GM23338 (cell line): ENCODE results near the gene EMILIN2. TPM values are rescaled to one million over a fixed set of nuclear protein-coding genes. Genes with fewer than 3 reads are reported as not detected.
A peak's percentile ranks its signal among the peaks of the same experiment; 100 is the strongest.

Source experiments
- ATAC-seq: fragments of 200-7000 bp; cut with Tn5 transposase; 3 replicates; pipeline ENCODE4 v1.9.1; 2020
- DNase-seq: peaks from one replicate; pipeline ENCODE4 v3.0.0-alpha.2; 2015; ENCODE audit warnings: low spot score
- H2AFZ ChIP-seq: fragments of 200-600 bp; sonication (generic); 2 replicates; pipeline ENCODE4 v1.8.0; 2016; ENCODE audit warnings: antibody characterized with exemption, mild to moderate bottlenecking, moderate library complexity
- H3F3A ChIP-seq: fragments of 200-600 bp; sonication (generic); replicated peaks from 2 replicates; pipeline ENCODE4 v1.8.0; 2017; ENCODE audit warnings: antibody characterized with exemption, mixed run types, low read depth
- H3K27ac ChIP-seq: fragments of 200-600 bp; sonication (generic); 2 replicates; pipeline ENCODE4 v1.6.1; 2016; ENCODE audit warnings: low read depth
- H3K27me3 ChIP-seq: fragments of 200-600 bp; sonication (generic); 2 replicates; pipeline ENCODE4 v1.8.0; 2016; ENCODE audit warnings: mild to moderate bottlenecking, mixed run types, moderate library complexity; ENCODE audit not compliant: insufficient read depth
- H3K36me3 ChIP-seq: fragments of 200-600 bp; sonication (generic); 2 replicates; pipeline ENCODE4 v1.8.0; 2016; ENCODE audit warnings: mild to moderate bottlenecking; ENCODE audit not compliant: insufficient read depth
- H3K4me1 ChIP-seq: fragments of 200-600 bp; sonication (generic); 2 replicates; pipeline ENCODE4 v1.8.0; 2016; ENCODE audit warnings: mild to moderate bottlenecking, moderate library complexity; ENCODE audit not compliant: insufficient read depth
- H3K4me2 ChIP-seq: fragments of 200-600 bp; sonication (generic); 2 replicates; pipeline ENCODE4 v1.7.1; 2017; ENCODE audit warnings: mixed run types
- H3K4me3 ChIP-seq: fragments of 200-600 bp; sonication (generic); 2 replicates; pipeline ENCODE4 v1.6.1; 2016; ENCODE audit warnings: mixed run types
- H3K79me2 ChIP-seq: fragments of 200-600 bp; sonication (generic); replicated peaks from 2 replicates; pipeline ENCODE4 v1.8.0; 2017; ENCODE audit warnings: mild to moderate bottlenecking; ENCODE audit not compliant: insufficient read depth
- H3K9me2 ChIP-seq: fragments of 200-600 bp; sonication (generic); 2 replicates; pipeline ENCODE4 v1.8.0; 2017; ENCODE audit not compliant: insufficient read depth
- H4K20me1 ChIP-seq: fragments of 200-600 bp; sonication (generic); replicated peaks from 2 replicates; pipeline ENCODE4 v1.8.0; 2017; ENCODE audit warnings: mild to moderate bottlenecking; ENCODE audit not compliant: insufficient read depth
- H3K27ac Mint-ChIP-seq: 2 replicates; pipeline ENCODE4 v1.8.0; 2020; ENCODE audit warnings: inconsistent platforms, mild to moderate bottlenecking, moderate library complexity, mixed read lengths
- H3K27me3 Mint-ChIP-seq: 3 replicates; pipeline ENCODE4 v1.8.0; 2022; ENCODE audit warnings: low read depth, mild to moderate bottlenecking, moderate library complexity, mixed read lengths, inconsistent platforms; ENCODE audit not compliant: insufficient read depth, poor library complexity
- H3K36me3 Mint-ChIP-seq: 3 replicates; pipeline ENCODE4 v1.8.0; 2021; ENCODE audit warnings: low read depth, mild to moderate bottlenecking, inconsistent platforms, moderate library complexity, mixed read lengths
- H3K4me1 Mint-ChIP-seq: 3 replicates; pipeline ENCODE4 v1.8.0; 2020; ENCODE audit warnings: mild to moderate bottlenecking, inconsistent platforms, mixed read lengths
- H3K4me3 Mint-ChIP-seq: 3 replicates; pipeline ENCODE4 v1.8.0; 2021; ENCODE audit warnings: moderate library complexity, mild to moderate bottlenecking, inconsistent platforms, mixed read lengths
- H3K9me3 Mint-ChIP-seq: 3 replicates; pipeline ENCODE4 v1.8.0; 2020; ENCODE audit warnings: moderate library complexity, mild to moderate bottlenecking, inconsistent platforms, mixed read lengths
- CREB1 ChIP-seq: fragments of 250-450 bp; sonication (Bioruptor Pico); IDR thresholded peaks from 2 replicates; pipeline ENCODE4 v1.5.0; 2020; ENCODE audit warnings: low read depth, mild to moderate bottlenecking, moderate library complexity
- ETS1 ChIP-seq: IDR thresholded peaks from 2 replicates; pipeline ENCODE4 v1.6.1; 2016; ENCODE audit warnings: antibody characterized with exemption
- EZH2 ChIP-seq: fragments of 200-600 bp; sonication (generic); IDR thresholded peaks from one replicate; pipeline ENCODE4 v1.8.0; 2017; ENCODE audit warnings: antibody characterized with exemption, mild to moderate bottlenecking, low read depth; ENCODE audit not compliant: unreplicated experiment
- EZH2phosphoT487 ChIP-seq: fragments of 200-600 bp; sonication (generic); IDR thresholded peaks from one replicate; pipeline ENCODE4 v1.8.1; 2018; ENCODE audit warnings: antibody characterized with exemption; ENCODE audit not compliant: unreplicated experiment
- JUNB ChIP-seq: IDR thresholded peaks from one replicate; pipeline ENCODE4 v1.6.1; 2016; ENCODE audit warnings: antibody characterized with exemption; ENCODE audit not compliant: unreplicated experiment
- NANOG ChIP-seq: IDR thresholded peaks from 2 replicates; pipeline ENCODE4 v1.6.1; 2016; ENCODE audit warnings: antibody characterized with exemption, borderline replicate concordance
- POLR2AphosphoS5 ChIP-seq: IDR thresholded peaks from 2 replicates; pipeline ENCODE4 v1.6.1; 2016; ENCODE audit warnings: antibody characterized with exemption, low read depth
- STAT1 ChIP-seq: IDR thresholded peaks from one replicate; pipeline ENCODE4 v1.6.1; 2016; ENCODE audit warnings: antibody characterized with exemption; ENCODE audit not compliant: unreplicated experiment
- ZNF114 ChIP-seq: fragments of 250-450 bp; sonication (Bioruptor Pico); IDR thresholded peaks from 2 replicates; pipeline ENCODE4 v1.5.0; 2020; ENCODE audit warnings: mild to moderate bottlenecking, moderate library complexity
- ZNF331 ChIP-seq: fragments of 250-450 bp; sonication (Bioruptor Pico); IDR thresholded peaks from 2 replicates; pipeline ENCODE4 v1.5.0; 2020; ENCODE audit warnings: low read depth, mild to moderate bottlenecking, moderate library complexity
- ZNF462 ChIP-seq: fragments of 250-450 bp; sonication (Bioruptor Pico); IDR thresholded peaks from 2 replicates; pipeline ENCODE4 v1.5.0; 2020; ENCODE audit warnings: mild to moderate bottlenecking, moderate library complexity
- polyA plus RNA-seq: library from polyadenylated mRNA; unstranded; fragments of >200 nt; fragmentation: Nextera tagmentation; extraction: Ambion mirVana; gene quantifications from 2 replicates; pipeline ENCODE4 v1.2.1, GENCODE V29; 2016
- total RNA-seq: library from RNA; depleted of rRNA; stranded (reverse); fragments of >200 nt; shearing (Covaris generic); gene quantifications from 2 replicates; pipeline ENCODE4 v1.2.3, GENCODE V29; 2014
- TF ChIP-seq, protein P1 (sequence below), 2 experiments: fragments of 200-600 bp in 1 of 2; sonication (generic) in 1 of 2; conservative IDR thresholded peaks; 2 replicates each; pipeline versions ENCODE4 v1.5.1 to v1.6.1; 2016 to 2017; ENCODE audit warnings: antibody characterized with exemption in 2 of 2, low read depth in 2 of 2, mild to moderate bottlenecking in 2 of 2, moderate library complexity in 1 of 2

EMILIN2 gene
- total and polyA plus RNA-seq, 2 experiments from 2014 or later, result 3.0 to 11.6 TPM

GRCh38 chr18:2854875-2855274 is 8.1 kb downstream of the EMILIN2 start:
- ATAC-seq, result peak; percentile 35; the same call in 2 of the 3 replicates

GRCh38 chr18:2855560-2856350 is 8.9 kb downstream of the EMILIN2 start:
- H3K4me3 ChIP-seq, result no peak overlapping the region
- Mint-ChIP-seq H3K27ac (no peak overlapping the region), H3K27me3 (peaks cover 2% of the 10 kb centered on the region), H3K4me3 (no peak overlapping the region), H3K4me1 (peaks cover 3% of the 10 kb centered on the region; the same call in 2 of the 3 replicates), H3K9me3 (peaks cover 13% of the 10 kb centered on the region; the same call in 2 of the 3 replicates), H3K36me3 (peaks cover 4% of the 10 kb centered on the region; the same call in 1 of the 3 replicates)
- no peaks in the 10 kb centered on the region for H4K20me1 ChIP-seq
- peak overlapping the region; percentile 63; the same call in 1 of the 2 replicates for H2AFZ ChIP-seq
- H3K27ac ChIP-seq, result no peak overlapping the region
- H3K79me2 ChIP-seq, result no peaks in the 10 kb centered on the region
- H3K27me3 ChIP-seq, result 0 out of 2 replicates have a peak, but pooled peaks cover under 1% of the 10 kb centered on the region
- H3K9me2 ChIP-seq, result peaks cover 5% of the 10 kb centered on the region
- no peak for ATAC-seq
- no peak overlapping the region for H3K4me2 ChIP-seq
- H3K4me1 ChIP-seq, result no peaks in the 10 kb centered on the region
- H3F3A ChIP-seq, result no peaks in the 10 kb centered on the region
- H3K36me3 ChIP-seq, result no peaks in the 10 kb centered on the region
- DNase-seq, result no peak
- TF ChIP-seq STAT1 (no peak), ZNF114 (no peak), CREB1 (CRISPR knock-in tag) (no peak), ETS1 (no peak), ZNF462 (no peak), POLR2AphosphoS5 (no peak), EZH2phosphoT487 (no peak), ZNF331 (CRISPR knock-in tag) (no peak), EZH2 (no peak)
- TF ChIP-seq, protein P1, sequence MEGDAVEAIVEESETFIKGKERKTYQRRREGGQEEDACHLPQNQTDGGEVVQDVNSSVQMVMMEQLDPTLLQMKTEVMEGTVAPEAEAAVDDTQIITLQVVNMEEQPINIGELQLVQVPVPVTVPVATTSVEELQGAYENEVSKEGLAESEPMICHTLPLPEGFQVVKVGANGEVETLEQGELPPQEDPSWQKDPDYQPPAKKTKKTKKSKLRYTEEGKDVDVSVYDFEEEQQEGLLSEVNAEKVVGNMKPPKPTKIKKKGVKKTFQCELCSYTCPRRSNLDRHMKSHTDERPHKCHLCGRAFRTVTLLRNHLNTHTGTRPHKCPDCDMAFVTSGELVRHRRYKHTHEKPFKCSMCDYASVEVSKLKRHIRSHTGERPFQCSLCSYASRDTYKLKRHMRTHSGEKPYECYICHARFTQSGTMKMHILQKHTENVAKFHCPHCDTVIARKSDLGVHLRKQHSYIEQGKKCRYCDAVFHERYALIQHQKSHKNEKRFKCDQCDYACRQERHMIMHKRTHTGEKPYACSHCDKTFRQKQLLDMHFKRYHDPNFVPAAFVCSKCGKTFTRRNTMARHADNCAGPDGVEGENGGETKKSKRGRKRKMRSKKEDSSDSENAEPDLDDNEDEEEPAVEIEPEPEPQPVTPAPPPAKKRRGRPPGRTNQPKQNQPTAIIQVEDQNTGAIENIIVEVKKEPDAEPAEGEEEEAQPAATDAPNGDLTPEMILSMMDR (conservative IDR thresholded peaks at IDR 0.05; ENCODE audit: low read depth in 2 of 2), result no peak

More at GRCh38 chr18:2854875-2855274, 8.1 kb downstream of the EMILIN2 start:
- Histone ChIP-seq H3K4me2 (no peak overlapping the region), H3K4me3 (no peak overlapping the region), H2AFZ (peak overlapping the region; percentile 63), H3K36me3 (no peaks in the 10 kb centered on the region), H4K20me1 (no peaks in the 10 kb centered on the region), H3K27me3 (peaks cover 8% of the 10 kb centered on the region), H3K9me2 (peaks cover 5% of the 10 kb centered on the region), H3K27ac (no peak overlapping the region), H3F3A (no peaks in the 10 kb centered on the region), H3K79me2 (no peaks in the 10 kb centered on the region), H3K4me1 (no peaks in the 10 kb centered on the region)
- H3K27me3 Mint-ChIP-seq, result peaks cover 2% of the 10 kb centered on the region
- H3K4me3 Mint-ChIP-seq, result no peak overlapping the region
- no peak overlapping the region for H3K27ac Mint-ChIP-seq
- peaks cover 2% of the 10 kb centered on the region; the same call in 1 of the 3 replicates for H3K36me3 Mint-ChIP-seq
- peaks cover 8% of the 10 kb centered on the region; the same call in 2 of the 3 replicates for H3K9me3 Mint-ChIP-seq
- DNase-seq, result no peak
- peaks cover 3% of the 10 kb centered on the region; the same call in 2 of the 3 replicates for H3K4me1 Mint-ChIP-seq
- TF ChIP-seq JUNB (no peak), ZNF114 (no peak), NANOG (no peak), EZH2 (no peak)
